NCI-H526 (cell line): ENCODE measurements around the gene EFHC2.
A peak's percentile ranks its signal among the peaks of the same experiment; 100 is the strongest.

Experiments
- DNase-seq, 2 experiments: peaks; one replicate each; lab custom pipeline; 2025; lab: John Stamatoyannopoulos, UW

Gene EFHC2

GRCh38 chrX:44152852-44153251 lies 190.6 kb downstream of the EFHC2 start:
- no peak for DNase-seq

GRCh38 chrX:44147130-44147529 lies 196.3 kb downstream of the EFHC2 start:
- DNase-seq, result no peak

- DNase-seq, result no peak
Measured at GRCh38 chrX:44144177-44144945, 199.1 kb downstream of the EFHC2 start.

GRCh38 chrX:44143061-44143602 lies 200.3 kb downstream of the EFHC2 start:
- no peak for DNase-seq

- DNase-seq, result no peak
Measured at GRCh38 chrX:44130189-44130588, 213.3 kb downstream of the EFHC2 start.

- no peak for DNase-seq
Measured at GRCh38 chrX:44113337-44113736, 230.1 kb downstream of the EFHC2 start.

GRCh38 chrX:44106864-44107263 lies 236.6 kb downstream of the EFHC2 start:
- no peak for DNase-seq

- peak in 1 of 2 experiments; percentile 5 for DNase-seq
Measured at GRCh38 chrX:44105228-44105913, 238.1 kb downstream of the EFHC2 start.

- DNase-seq, result no peak
Measured at GRCh38 chrX:44104699-44105098, 238.8 kb downstream of the EFHC2 start.

- DNase-seq, result no peak
Measured at GRCh38 chrX:44101281-44101680, 242.2 kb downstream of the EFHC2 start.

GRCh38 chrX:44099366-44099765 lies 244.1 kb downstream of the EFHC2 start:
- no peak for DNase-seq
